H9 (cell line): ENCODE measurements around the gene DIAPH2. TPM values are rescaled to one million over a fixed set of nuclear protein-coding genes. Genes with fewer than 3 reads are reported as not detected.

ENCODE experiments used
- DNase-seq: peaks from one replicate; pipeline ENCODE4 v3.0.0-alpha.2; 2017
- H2AFZ ChIP-seq: one replicate; pipeline ENCODE4 v1.6.1; 2013; ENCODE audit warnings: mild to moderate bottlenecking, low read length, control low read depth, moderate library complexity
- H2AK5ac ChIP-seq: 2 replicates; pipeline ENCODE4 v1.6.1; 2013; ENCODE audit warnings: low read length, control low read depth, mixed read lengths; ENCODE audit not compliant: insufficient read length
- H2BK120ac ChIP-seq: one replicate; pipeline ENCODE4 v1.6.1; 2013; ENCODE audit warnings: low read depth, mild to moderate bottlenecking, low read length, control low read depth, inconsistent platforms; ENCODE audit not compliant: poor library complexity, severe bottlenecking
- H2BK12ac ChIP-seq: 2 replicates; pipeline ENCODE4 v1.6.1; 2013; ENCODE audit warnings: low read length, control low read depth, mixed read lengths, low read depth; ENCODE audit not compliant: insufficient read length
- H2BK15ac ChIP-seq: 2 replicates; pipeline ENCODE4 v1.6.1; 2013; ENCODE audit warnings: low read depth, low read length, control low read depth
- H2BK20ac ChIP-seq: one replicate; pipeline ENCODE4 v1.6.1; 2013; ENCODE audit warnings: low read depth, mild to moderate bottlenecking, low read length, control low read depth, inconsistent platforms; ENCODE audit not compliant: poor library complexity, severe bottlenecking
- H2BK5ac ChIP-seq: 2 replicates; pipeline ENCODE4 v1.6.1; 2013; ENCODE audit warnings: low read length, control low read depth, mixed read lengths; ENCODE audit not compliant: insufficient read length
- H3K14ac ChIP-seq: 2 replicates; pipeline ENCODE4 v1.6.1; 2013; ENCODE audit warnings: low read length, control low read depth; ENCODE audit not compliant: insufficient read depth
- H3K18ac ChIP-seq: 2 replicates; pipeline ENCODE4 v1.6.1; 2013; ENCODE audit warnings: low read depth, mild to moderate bottlenecking, mixed read lengths, low read length, control low read depth; ENCODE audit not compliant: insufficient read length
- H3K23ac ChIP-seq: 2 replicates; pipeline ENCODE4 v1.6.1; 2013; ENCODE audit warnings: low read length, control low read depth, mixed read lengths, low read depth; ENCODE audit not compliant: insufficient read length
- H3K23me2 ChIP-seq: 2 replicates; pipeline ENCODE4 v1.6.1; 2013; ENCODE audit warnings: low read depth, mild to moderate bottlenecking, mixed read lengths, low read length, control low read depth; ENCODE audit not compliant: insufficient read length, poor library complexity, severe bottlenecking
- H3K27ac ChIP-seq: 2 replicates; pipeline ENCODE4 v1.5.1; 2013; ENCODE audit warnings: low read length, control low read depth, mixed read lengths, low read depth; ENCODE audit not compliant: insufficient read length
- H3K27me3 ChIP-seq: 2 replicates; pipeline ENCODE4 v1.6.1; 2013; ENCODE audit warnings: low read length, control low read depth, inconsistent platforms; ENCODE audit not compliant: insufficient read depth
- H3K4ac ChIP-seq: 2 replicates; pipeline ENCODE4 v1.6.1; 2013; ENCODE audit warnings: low read depth, mild to moderate bottlenecking, control low read depth, inconsistent platforms, low read length, moderate library complexity
- H3K4me1 ChIP-seq: 2 replicates; pipeline ENCODE4 v1.6.1; 2013; ENCODE audit warnings: low read length, control low read depth, inconsistent platforms; ENCODE audit not compliant: insufficient read depth
- H3K4me2 ChIP-seq: 2 replicates; pipeline ENCODE4 v1.6.1; 2013; ENCODE audit warnings: low read length, control low read depth, mixed read lengths; ENCODE audit not compliant: insufficient read length, insufficient read depth
- H3K56ac ChIP-seq: 2 replicates; pipeline ENCODE4 v1.6.1; 2013; ENCODE audit warnings: low read depth, mild to moderate bottlenecking, mixed read lengths, low read length, control low read depth; ENCODE audit not compliant: insufficient read length
- H3K79me1 ChIP-seq: 2 replicates; pipeline ENCODE4 v1.6.1; 2013; ENCODE audit warnings: low read depth, mild to moderate bottlenecking, moderate library complexity, low read length, control low read depth, inconsistent platforms; ENCODE audit not compliant: insufficient read depth, poor library complexity, severe bottlenecking
- H3K79me2 ChIP-seq: 2 replicates; pipeline ENCODE4 v1.6.1; 2013; ENCODE audit warnings: low read length, control low read depth, inconsistent platforms; ENCODE audit not compliant: insufficient read depth
- H3K9ac ChIP-seq: 2 replicates; pipeline ENCODE4 v1.6.1; 2013; ENCODE audit warnings: low read length, control low read depth, mixed read lengths; ENCODE audit not compliant: insufficient read length; ENCODE audit errors: extremely low read depth
- H3K9me3 ChIP-seq: one replicate; pipeline ENCODE4 v1.6.1; 2013; ENCODE audit warnings: low read depth, low read length, inconsistent platforms; ENCODE audit not compliant: control insufficient read depth
- H3T11ph ChIP-seq: one replicate; pipeline ENCODE4 v1.6.1; 2013; ENCODE audit warnings: mild to moderate bottlenecking, low read length, control low read depth, inconsistent platforms
- H4K20me1 ChIP-seq: one replicate; pipeline ENCODE4 v1.6.1; 2013; ENCODE audit not compliant: control insufficient read depth, insufficient read length, insufficient read depth
- H4K5ac ChIP-seq: 2 replicates; pipeline ENCODE4 v1.6.1; 2013; ENCODE audit warnings: low read depth, mild to moderate bottlenecking, mixed read lengths, low read length, control low read depth; ENCODE audit not compliant: insufficient read length
- H4K8ac ChIP-seq: replicated peaks from 2 replicates; pipeline ENCODE4 v1.6.1; 2013; ENCODE audit warnings: low read length, control low read depth, mixed read lengths, low read depth; ENCODE audit not compliant: insufficient read length
- H4K91ac ChIP-seq: 2 replicates; pipeline ENCODE4 v1.6.1; 2013; ENCODE audit warnings: low read depth, mild to moderate bottlenecking, moderate library complexity, mixed read lengths, low read length, control low read depth; ENCODE audit not compliant: insufficient read length
- H3K27ac Mint-ChIP-seq, 3 experiments: 2 replicates in 2 of 3; 3 replicates in 1 of 3; pipeline ENCODE4 v1.8.0; 2020 to 2021; ENCODE audit warnings: mixed read lengths in 3 of 3, mild to moderate bottlenecking in 1 of 3, moderate library complexity in 1 of 3
- H3K27me3 Mint-ChIP-seq: 2 replicates; pipeline ENCODE4 v1.8.0; 2021; ENCODE audit warnings: low read depth, mild to moderate bottlenecking, moderate library complexity, mixed read lengths
- H3K36me3 Mint-ChIP-seq, 3 experiments: 2 replicates in 2 of 3; 3 replicates in 1 of 3; pipeline ENCODE4 v1.8.0; 2020 to 2021; ENCODE audit warnings: low read depth in 3 of 3, mixed read lengths in 3 of 3; ENCODE audit not compliant: insufficient read depth in 1 of 3
- H3K4me1 Mint-ChIP-seq, 2 experiments: 2 replicates each; pipeline ENCODE4 v1.8.0; 2020; ENCODE audit warnings: mixed read lengths in 2 of 2
- H3K4me3 Mint-ChIP-seq, 2 experiments: 2 replicates in 1 of 2; 3 replicates in 1 of 2; pipeline ENCODE4 v1.8.0; 2020 to 2021; ENCODE audit warnings: mild to moderate bottlenecking in 2 of 2, mixed read lengths in 2 of 2, moderate library complexity in 1 of 2
- H3K9me3 Mint-ChIP-seq, 2 experiments: 2 replicates in 1 of 2; 3 replicates in 1 of 2; pipeline ENCODE4 v1.8.0; 2020; ENCODE audit warnings: mild to moderate bottlenecking in 2 of 2, mixed read lengths in 2 of 2, moderate library complexity in 1 of 2
- WGBS: extraction: QIAGEN DNeasy Blood & Tissue Kit; methylation state at CpG from one replicate; pipeline ENCODE4 v1.1.7; 2013; ENCODE audit warnings: missing lambda C conversion rate, low lambda C conversion rate, mixed read lengths; ENCODE audit not compliant: insufficient read length; ENCODE audit errors: extremely low coverage; 5-methylcytosine and 5-hydroxymethylcytosine counted together
- total RNA-seq: library from RNA; stranded (reverse); gene quantifications from 2 replicates; pipeline ENCODE4 v1.2.1, GENCODE V29; 2021
- TF ChIP-seq, protein P1 (sequence below): fragments of 200-600 bp; sonication (generic); conservative IDR thresholded peaks from 3 replicates; pipeline ENCODE4 v1.8.0; 2021; ENCODE audit warnings: antibody characterized with exemption, mild to moderate bottlenecking

Gene DIAPH2
- total RNA-seq, 1 experiment from 2014 or later: 45.4 TPM

DNA sequence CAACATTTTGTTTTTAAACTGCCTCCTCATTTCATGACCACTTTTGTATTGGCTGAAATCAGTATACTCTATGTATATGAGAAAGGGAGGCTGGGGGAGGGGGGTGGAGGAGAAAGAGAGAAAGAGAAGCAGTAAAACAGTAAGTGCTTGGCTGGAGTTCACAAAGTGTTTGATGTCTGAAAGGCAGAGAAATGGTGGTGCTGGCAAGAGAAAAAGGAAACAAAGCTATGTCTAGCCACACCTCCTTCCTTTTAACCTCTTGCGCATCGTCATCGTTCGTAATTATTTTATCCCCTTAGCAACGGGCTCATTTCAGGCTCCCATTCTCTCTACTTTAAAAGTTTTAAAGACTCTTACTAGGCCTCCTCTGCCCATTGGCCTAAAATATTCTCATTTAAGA is 224.6 kb downstream of the DIAPH2 start:
- no peak overlapping the region for H3K27ac ChIP-seq
- peak overlapping the region in 1 of 3 experiments; percentile 28; a peak in 1 of 7 replicates for H3K27ac Mint-ChIP-seq

More for the DNA sequence above, 224.6 kb downstream of the DIAPH2 start:
- Mint-ChIP-seq H3K4me1 (peaks cover 8 to 9% of the 10 kb centered on the region in 2 experiments), H3K4me3 (no peak overlapping the region), H3K27me3 (no peaks in the 10 kb centered on the region), H3K9me3 (no peaks in the 10 kb centered on the region), H3K36me3 (no peaks in the 10 kb centered on the region)
- Histone ChIP-seq H4K5ac (no peak overlapping the region), H3K4me1 (no peaks in the 10 kb centered on the region; the same call in 1 of the 2 replicates), H4K20me1 (no peaks in the 10 kb centered on the region), H4K91ac (no peak overlapping the region), H3K9me3 (no peaks in the 10 kb centered on the region), H3K23me2 (no peaks in the 10 kb centered on the region), H3K56ac (no peak overlapping the region), H3T11ph (no peak overlapping the region), H3K9ac (no peak overlapping the region), H2BK15ac (no peak overlapping the region), H4K8ac (no peak overlapping the region), H3K18ac (no peak overlapping the region), H3K23ac (no peak overlapping the region), H3K14ac (no peak overlapping the region), H2BK20ac (no peak overlapping the region), H2BK12ac (no peak overlapping the region), H3K79me1 (no peaks in the 10 kb centered on the region), H2AFZ (no peak overlapping the region), H3K4me2 (no peak overlapping the region), H3K27me3 (no peaks in the 10 kb centered on the region), H2BK120ac (no peak overlapping the region), H2AK5ac (no peak overlapping the region), H3K79me2 (no peaks in the 10 kb centered on the region), H3K4ac (no peak overlapping the region), H2BK5ac (no peak overlapping the region)
- no peak for DNase-seq
- WGBS: no CpG with 5 or more reads among the region's 5 CpGs
- TF ChIP-seq, protein P1, sequence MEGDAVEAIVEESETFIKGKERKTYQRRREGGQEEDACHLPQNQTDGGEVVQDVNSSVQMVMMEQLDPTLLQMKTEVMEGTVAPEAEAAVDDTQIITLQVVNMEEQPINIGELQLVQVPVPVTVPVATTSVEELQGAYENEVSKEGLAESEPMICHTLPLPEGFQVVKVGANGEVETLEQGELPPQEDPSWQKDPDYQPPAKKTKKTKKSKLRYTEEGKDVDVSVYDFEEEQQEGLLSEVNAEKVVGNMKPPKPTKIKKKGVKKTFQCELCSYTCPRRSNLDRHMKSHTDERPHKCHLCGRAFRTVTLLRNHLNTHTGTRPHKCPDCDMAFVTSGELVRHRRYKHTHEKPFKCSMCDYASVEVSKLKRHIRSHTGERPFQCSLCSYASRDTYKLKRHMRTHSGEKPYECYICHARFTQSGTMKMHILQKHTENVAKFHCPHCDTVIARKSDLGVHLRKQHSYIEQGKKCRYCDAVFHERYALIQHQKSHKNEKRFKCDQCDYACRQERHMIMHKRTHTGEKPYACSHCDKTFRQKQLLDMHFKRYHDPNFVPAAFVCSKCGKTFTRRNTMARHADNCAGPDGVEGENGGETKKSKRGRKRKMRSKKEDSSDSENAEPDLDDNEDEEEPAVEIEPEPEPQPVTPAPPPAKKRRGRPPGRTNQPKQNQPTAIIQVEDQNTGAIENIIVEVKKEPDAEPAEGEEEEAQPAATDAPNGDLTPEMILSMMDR: no peak
